ENCODE data around the gene VPS37C.

VPS37C gene

DNA sequence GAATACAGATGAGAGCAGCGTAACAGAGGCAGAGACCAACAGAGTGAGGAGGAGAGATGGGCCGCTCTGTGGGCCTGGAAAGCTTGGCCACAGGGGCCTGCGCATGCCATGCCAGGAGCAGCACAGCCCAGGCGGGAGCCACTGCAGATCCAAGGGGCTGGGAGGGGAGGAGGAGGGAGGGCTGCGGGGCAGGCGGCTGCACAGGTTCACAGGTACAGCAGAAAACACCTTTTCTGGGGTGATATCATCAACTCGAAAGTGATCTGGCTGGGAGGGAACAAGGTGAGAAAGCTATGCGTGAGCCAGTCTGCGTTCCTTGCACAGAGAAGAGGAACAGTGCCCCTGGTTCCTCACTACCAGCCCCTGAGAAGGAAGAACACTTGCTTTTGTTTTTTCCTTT, 14.8 kb downstream of the VPS37C start:
- no peak for TF ChIP-seq CTCF (IDR thresholded peaks at IDR 0.05; ENCODE audit: poor library complexity, severe bottlenecking)
- Histone ChIP-seq H3K27me3 (ENCODE audit: insufficient read depth, poor library complexity, severe bottlenecking) (no peaks in the 10 kb centered on the region), H3K27ac (ENCODE audit: poor library complexity, severe bottlenecking) (no peak overlapping the region), H3K9me3 (ENCODE audit: severe bottlenecking) (no peaks in the 10 kb centered on the region), H3K4me1 (ENCODE audit: insufficient read depth, poor library complexity, severe bottlenecking) (peaks cover 15% of the 10 kb centered on the region), H3K36me3 (ENCODE audit: low read depth) (no peaks in the 10 kb centered on the region; the same call in 1 of the 2 replicates), H3K4me3 (ENCODE audit: severe bottlenecking) (no peak overlapping the region)
- DNase-seq (ENCODE audit: low spot score): peak; percentile 24
- ATAC-seq (ENCODE audit: low read depth): no peak

DNA sequence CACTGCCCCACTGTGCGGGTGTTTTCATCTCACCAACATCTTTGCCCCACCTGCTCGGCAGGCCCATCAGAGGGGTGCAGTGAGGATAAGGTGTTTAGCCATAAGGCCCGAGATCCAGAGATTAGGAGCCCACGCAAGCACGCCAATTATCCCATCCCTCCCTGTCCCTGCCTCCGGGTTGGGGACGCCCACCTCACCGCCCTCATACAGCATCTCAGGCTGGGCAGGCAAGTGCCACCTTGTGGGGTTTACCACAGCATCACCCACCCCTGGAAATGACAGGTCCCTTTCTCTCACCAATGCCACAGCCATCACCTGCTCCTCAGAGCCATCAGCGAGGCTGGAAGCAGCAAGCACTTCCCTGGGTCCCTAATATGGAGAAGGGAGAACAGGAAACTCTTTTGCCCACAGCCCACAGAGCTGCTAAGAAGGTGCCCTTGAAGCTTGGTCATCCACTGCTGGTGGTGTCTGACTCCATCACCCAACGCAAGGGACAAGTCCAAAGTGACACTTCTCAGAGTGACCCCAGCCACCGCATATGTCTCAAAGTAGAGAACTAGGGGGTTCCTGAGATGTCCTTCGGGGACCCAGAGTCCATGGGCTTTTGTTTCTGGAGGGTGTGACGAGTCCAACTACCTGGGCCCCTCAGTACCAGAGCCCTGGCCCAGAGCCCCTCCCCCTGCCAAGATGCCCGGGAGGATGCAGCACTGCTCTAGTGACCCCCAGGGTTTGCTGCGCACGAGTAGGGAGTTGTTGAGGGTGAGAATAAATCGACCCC, 15.8 kb downstream of the VPS37C start:
- H3K36me3 ChIP-seq (ENCODE audit: low read depth): no peaks in the 10 kb centered on the region; the same call in 1 of the 2 replicates
- ATAC-seq (ENCODE audit: low read depth) (no peak), DNase-seq (ENCODE audit: low spot score) (peak; percentile 26)
- H3K4me3 ChIP-seq (ENCODE audit: severe bottlenecking): no peak overlapping the region
- no peaks in the 10 kb centered on the region for H3K27me3 ChIP-seq (ENCODE audit: insufficient read depth, poor library complexity, severe bottlenecking)
- TF ChIP-seq CTCF (IDR thresholded peaks at IDR 0.05; ENCODE audit: poor library complexity, severe bottlenecking): no peak
- H3K4me1 ChIP-seq (ENCODE audit: insufficient read depth, poor library complexity, severe bottlenecking): peaks cover 9% of the 10 kb centered on the region
- H3K9me3 ChIP-seq (ENCODE audit: severe bottlenecking): no peaks in the 10 kb centered on the region
- no peak overlapping the region for H3K27ac ChIP-seq (ENCODE audit: poor library complexity, severe bottlenecking)

- ATAC-seq (ENCODE audit: low read depth): no peak
- no peak for TF ChIP-seq CTCF (IDR thresholded peaks at IDR 0.05; ENCODE audit: poor library complexity, severe bottlenecking)
- peak; percentile 41 for DNase-seq (ENCODE audit: low spot score)
- Histone ChIP-seq H3K4me1 (ENCODE audit: insufficient read depth, poor library complexity, severe bottlenecking) (peaks cover 3% of the 10 kb centered on the region), H3K36me3 (ENCODE audit: low read depth) (no peaks in the 10 kb centered on the region; the same call in 1 of the 2 replicates), H3K4me3 (ENCODE audit: severe bottlenecking) (no peak overlapping the region), H3K9me3 (ENCODE audit: severe bottlenecking) (no peaks in the 10 kb centered on the region), H3K27ac (ENCODE audit: poor library complexity, severe bottlenecking) (no peak overlapping the region), H3K27me3 (ENCODE audit: insufficient read depth, poor library complexity, severe bottlenecking) (no peaks in the 10 kb centered on the region)
Measured at GRCh38 chr11:61144511-61145179, 16.6 kb downstream of the VPS37C start.

DNA sequence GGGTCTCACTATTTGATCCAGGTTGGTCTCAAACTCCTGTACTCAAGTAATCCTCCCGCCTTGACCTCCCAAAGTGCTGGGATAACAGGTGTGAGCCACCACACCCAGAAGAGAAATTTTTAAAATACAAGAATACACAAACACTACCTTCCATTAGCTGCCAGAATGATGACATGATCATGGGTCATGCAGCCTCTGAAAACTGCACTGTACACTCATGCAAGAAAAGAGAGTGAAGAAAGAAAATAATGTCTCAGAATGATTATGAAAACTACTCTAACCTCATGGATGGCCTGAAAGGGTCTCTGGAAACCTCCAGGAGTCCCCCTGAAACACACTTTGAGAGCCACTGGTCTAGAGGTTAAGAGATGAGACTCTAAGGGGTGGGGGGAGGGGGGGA, 18.8 kb downstream of the VPS37C start:
- Histone ChIP-seq H3K36me3 (ENCODE audit: low read depth) (0 out of 2 replicates have a peak, but pooled peaks cover 4% of the 10 kb centered on the region), H3K4me3 (ENCODE audit: severe bottlenecking) (no peak overlapping the region), H3K4me1 (ENCODE audit: insufficient read depth, poor library complexity, severe bottlenecking) (no peaks in the 10 kb centered on the region), H3K27ac (ENCODE audit: poor library complexity, severe bottlenecking) (no peak overlapping the region), H3K27me3 (ENCODE audit: insufficient read depth, poor library complexity, severe bottlenecking) (no peaks in the 10 kb centered on the region), H3K9me3 (ENCODE audit: severe bottlenecking) (no peaks in the 10 kb centered on the region)
- no peak for DNase-seq (ENCODE audit: low spot score)
- ATAC-seq (ENCODE audit: low read depth): no peak
- no peak for TF ChIP-seq CTCF (IDR thresholded peaks at IDR 0.05; ENCODE audit: poor library complexity, severe bottlenecking)

All from RWPE2 (cell line).